Body of pancreas (tissue), 4 donors: ENCODE measurements around the gene F10.

Experiments used
- CTCF ChIP-seq, 7 experiments: fragments of 450-650 bp in 4 of 7; fragments of 200-600 bp in 3 of 7; sonication (generic) in 3 of 7; IDR thresholded peaks; one replicate each; pipeline ENCODE4 v1.5.1; 2016 to 2019; ENCODE audit warnings: antibody characterized with exemption in 7 of 7
- POLR2A ChIP-seq, 3 donors: fragments of 450-650 bp; IDR thresholded peaks; one replicate each; pipeline ENCODE4 v1.6.1; 2016; ENCODE audit warnings: antibody characterized with exemption in 3 of 3, mild to moderate bottlenecking in 2 of 3

GRCh38 chr13:113113846-113114271, 8.7 kb upstream of the F10 start:
- TF ChIP-seq CTCF (IDR thresholded peaks at IDR 0.05), result no peak
- no peak for TF ChIP-seq POLR2A (IDR thresholded peaks at IDR 0.05)
